Stimulated activated CD8-positive, alpha-beta memory T cell treated with anti-CD3 and anti-CD28 coated beads, Interleukin-4, amount 100 ng/mL, for 4 hours (primary cell): ENCODE results near the gene NHERF2.

Experiments
- DNase-seq, 2 donors: peaks; one replicate each; pipeline ENCODE4 v3.0.0-alpha.2; 2020; ENCODE audit warnings: low read depth in 2 of 2, low spot score in 1 of 2

Gene NHERF2

DNA sequence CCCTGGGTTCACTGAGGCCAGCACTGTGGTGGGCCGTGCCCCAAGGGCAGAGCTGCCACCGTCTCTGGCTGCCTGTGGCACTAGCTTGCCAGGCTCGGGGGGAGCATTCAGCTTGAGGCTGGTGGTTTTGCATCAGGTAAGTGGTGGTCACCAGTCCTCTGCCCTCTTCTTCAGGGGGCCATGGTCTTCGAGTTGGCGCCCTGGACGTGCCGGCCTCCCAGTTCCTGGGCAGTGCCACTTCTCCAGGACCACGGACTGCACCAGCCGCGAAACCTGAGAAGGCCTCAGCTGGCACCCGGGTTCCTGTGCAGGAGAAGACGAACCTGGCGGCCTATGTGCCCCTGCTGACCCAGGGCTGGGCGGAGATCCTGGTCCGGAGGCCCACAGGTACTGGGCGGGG lies 53.3 kb downstream of the NHERF2 start:
- no peak for DNase-seq

DNA sequence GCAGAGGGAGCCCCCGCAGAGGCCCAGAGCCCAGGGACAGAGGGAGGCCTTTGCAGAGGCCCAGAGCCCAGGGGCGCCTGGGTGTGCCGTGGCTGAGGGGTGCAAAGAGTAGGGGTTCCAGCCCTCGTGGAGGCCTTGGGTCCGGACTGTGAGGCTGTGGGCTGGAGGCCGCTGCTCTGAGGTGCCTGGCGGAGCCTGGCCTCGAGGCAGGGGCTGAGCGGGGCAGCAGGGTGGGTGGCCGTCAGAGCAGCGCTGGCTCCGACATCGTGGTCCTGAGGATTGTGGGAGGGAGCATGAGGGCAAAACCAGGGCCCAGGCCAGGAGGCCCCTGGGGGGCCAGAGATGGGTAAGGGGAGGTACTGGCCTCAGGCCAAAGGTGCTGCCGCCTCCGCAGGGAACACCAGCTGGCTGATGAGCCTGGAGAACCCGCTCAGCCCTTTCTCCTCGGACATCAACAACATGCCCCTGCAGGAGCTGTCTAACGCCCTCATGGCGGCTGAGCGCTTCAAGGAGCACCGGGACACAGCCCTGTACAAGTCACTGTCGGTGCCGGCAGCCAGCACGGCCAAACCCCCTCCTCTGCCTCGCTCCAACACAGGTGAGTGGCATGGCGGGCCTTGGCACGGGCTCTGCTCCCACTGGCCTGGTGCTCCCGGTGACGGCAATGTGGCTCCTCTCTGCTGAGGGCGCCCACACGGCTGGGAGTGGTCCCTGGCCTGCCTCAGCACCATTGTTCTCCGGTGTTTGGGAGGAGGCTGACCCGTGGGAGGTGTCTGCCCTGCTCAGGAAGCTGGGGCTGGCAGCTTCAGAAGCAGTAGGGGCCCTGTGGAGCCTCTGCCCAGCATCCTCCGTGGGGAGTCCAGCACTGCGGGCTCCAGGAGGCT lies 54.7 kb downstream of the NHERF2 start:
- no peak for DNase-seq

- DNase-seq = no peak
These were observed 55.7 kb downstream of the NHERF2 start for GRCh38 chr16:2082171-2082982.

DNA sequence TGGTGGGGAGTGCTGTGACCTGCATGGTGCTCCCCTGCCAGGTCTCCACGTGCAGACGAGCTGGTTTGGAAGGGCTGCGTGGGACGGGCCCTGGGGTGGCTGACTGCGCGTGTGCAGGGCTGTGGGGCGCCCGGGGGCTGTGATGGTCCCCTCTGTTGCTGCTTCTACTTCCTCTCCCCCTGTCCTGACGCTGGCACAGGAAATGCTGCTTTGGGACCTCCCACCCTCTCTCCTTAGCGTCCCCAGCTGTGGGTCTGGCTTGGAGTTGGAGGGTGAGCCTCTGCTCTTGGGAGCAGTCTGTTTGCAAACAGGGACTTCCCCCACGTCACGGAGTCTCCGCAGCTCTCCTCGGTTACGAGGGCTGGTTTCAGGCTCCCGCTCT lies 56.3 kb downstream of the NHERF2 start:
- DNase-seq = no peak

DNA sequence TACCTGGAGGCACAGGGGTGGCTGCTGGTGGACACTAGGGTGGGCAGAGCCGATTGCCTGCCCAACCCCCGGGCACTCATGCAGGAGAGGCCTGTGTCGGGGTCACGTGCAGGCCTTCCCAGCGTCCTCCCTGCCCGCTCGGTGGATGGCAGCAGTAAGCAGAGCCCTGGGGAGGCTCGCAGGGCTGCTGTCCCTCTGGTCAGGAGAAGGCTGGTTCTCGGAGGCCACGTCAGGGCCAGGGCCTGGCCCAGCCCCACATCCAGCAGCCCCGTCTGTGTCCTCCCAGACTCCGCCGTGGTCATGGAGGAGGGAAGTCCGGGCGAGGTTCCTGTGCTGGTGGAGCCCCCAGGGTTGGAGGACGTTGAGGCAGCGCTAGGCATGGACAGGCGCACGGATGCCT lies 56.7 kb downstream of the NHERF2 start:
- no peak for DNase-seq

- no peak for DNase-seq
These were observed 57.4 kb downstream of the NHERF2 start for GRCh38 chr16:2083876-2084780.

- DNase-seq = no peak
These were observed 58.4 kb downstream of the NHERF2 start for GRCh38 chr16:2084895-2085625.

DNA sequence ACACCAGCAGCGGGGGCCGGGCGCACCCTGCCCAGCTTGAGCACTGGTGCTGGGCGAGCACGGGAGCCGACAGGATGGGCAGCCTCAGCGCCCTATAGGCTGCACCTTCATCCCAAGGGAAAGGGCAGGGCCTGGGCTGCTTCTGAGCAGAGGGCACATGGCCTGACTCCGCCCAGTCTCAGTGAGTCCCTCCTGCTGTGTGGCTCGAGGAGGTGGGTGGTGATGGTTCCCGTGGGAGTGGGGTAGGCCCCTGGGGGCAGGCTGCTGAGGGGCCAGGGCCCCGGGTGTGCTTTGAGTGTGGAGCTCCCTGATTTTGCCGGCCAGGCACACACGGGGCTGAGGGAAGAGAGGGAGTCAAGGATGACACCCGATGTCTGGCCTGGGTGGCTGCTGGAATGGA lies 59.0 kb downstream of the NHERF2 start:
- DNase-seq = no peak

DNA sequence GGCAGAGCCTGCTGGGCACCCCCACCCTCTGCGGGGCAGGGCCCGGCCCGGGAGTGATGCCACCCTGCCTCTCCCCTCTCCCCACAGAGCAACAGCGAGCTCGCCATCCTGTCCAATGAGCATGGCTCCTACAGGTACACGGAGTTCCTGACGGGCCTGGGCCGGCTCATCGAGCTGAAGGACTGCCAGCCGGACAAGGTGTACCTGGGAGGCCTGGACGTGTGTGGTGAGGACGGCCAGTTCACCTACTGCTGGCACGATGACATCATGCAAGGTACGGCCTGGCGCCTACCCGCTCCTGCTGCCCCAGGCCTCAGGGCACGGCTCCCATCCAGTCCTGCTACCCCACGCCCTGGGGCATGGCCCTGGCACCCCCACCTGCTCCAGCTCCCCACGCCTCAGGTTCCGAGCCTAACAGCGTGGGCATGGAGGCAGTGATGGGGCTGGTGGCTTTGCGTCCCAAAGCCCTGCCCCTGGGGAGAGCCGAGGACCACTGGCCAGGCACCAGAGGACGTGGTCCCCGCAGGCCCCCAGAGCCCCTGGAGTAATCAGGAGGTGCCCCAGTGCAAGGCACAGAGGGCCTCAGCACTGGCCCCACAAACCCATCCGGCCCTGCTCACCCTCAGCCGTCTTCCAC lies 59.5 kb downstream of the NHERF2 start:
- no peak for DNase-seq

DNA sequence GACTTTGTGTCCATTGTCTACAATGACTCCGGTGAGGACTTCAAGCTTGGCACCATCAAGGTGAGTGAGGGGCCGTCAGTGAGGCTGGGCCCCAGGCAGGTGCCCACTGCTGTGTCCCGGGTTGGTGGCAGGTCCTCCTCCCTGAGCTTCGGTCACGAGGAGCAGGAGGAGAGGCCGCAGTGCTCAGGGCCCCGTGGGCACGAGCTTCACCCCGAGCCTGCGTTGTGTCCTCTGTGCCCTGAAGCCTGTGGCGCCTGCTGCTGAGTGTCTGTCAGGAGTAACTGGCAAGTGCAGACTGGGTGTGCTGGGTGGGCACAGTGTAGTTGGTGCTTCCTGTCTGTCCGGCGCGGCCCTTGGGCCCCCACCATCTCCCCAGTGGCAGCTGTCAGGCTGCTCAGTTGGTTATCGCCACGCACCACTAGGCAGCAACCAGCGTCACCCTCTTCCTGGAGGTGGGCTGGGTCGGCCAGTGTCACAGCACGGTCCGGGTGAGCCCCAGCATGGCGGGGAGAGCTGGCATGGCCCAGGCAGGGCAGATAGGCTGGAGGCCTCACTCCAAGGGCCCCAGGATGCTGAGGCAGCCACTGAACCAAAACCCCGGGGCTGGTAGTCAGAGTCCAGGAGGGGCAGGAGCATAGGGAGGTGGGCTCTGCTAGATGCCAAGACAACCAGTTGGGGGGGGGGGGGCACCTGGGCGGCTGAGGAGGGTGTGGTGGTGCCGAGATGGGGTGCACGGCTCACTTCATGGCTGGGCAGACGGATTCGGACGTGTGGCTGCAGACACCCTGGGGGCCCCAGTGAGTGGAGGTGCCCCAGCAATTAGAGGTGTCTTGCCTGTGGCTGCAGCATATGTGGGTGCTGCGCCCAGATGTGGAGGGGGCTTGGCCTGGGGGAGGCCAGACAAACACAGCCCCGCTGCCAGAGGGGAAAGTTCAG lies 60.4 kb downstream of the NHERF2 start:
- DNase-seq = no peak

GRCh38 chr16:2087748-2088631 lies 61.3 kb downstream of the NHERF2 start:
- no peak for DNase-seq
